Tibial nerve (tissue), 4 donors: ENCODE measurements around the gene CCL20. TPM values are rescaled to one million over a fixed set of nuclear protein-coding genes. Genes with fewer than 3 reads are reported as not detected.

Experiments
- DNase-seq, 2 donors: peaks; one replicate each; pipeline ENCODE4 v3.0.0-alpha.2; 2019; ENCODE audit warnings: low spot score in 2 of 2
- H3K27ac ChIP-seq, 4 donors: fragments of 200-600 bp; sonication (generic) in 3 of 4; one replicate each; pipeline ENCODE4 v1.5.1; 2017 to 2019; ENCODE audit warnings: mild to moderate bottlenecking in 1 of 4
- H3K27me3 ChIP-seq, 2 donors: fragments of 200-600 bp; sonication (generic) in 1 of 2; one replicate each; pipeline versions ENCODE4 v1.5.1 to v1.6.0; 2017 to 2019
- H3K36me3 ChIP-seq, 3 donors: fragments of 200-600 bp; sonication (generic); one replicate each; pipeline ENCODE4 v1.5.1; 2018 to 2019
- H3K4me1 ChIP-seq, 4 donors: fragments of 200-600 bp; sonication (generic) in 3 of 4; one replicate each; pipeline ENCODE4 v1.5.1; 2017 to 2019
- H3K4me3 ChIP-seq, 4 donors: fragments of 200-600 bp; sonication (generic) in 3 of 4; one replicate each; pipeline ENCODE4 v1.5.1; 2017 to 2019; ENCODE audit warnings: mild to moderate bottlenecking in 1 of 4, moderate library complexity in 1 of 4
- H3K9me3 ChIP-seq, 4 donors: fragments of 200-600 bp; sonication (generic) in 3 of 4; one replicate each; pipeline ENCODE4 v1.5.1; 2017 to 2019
- EP300 ChIP-seq, 2 donors: sonication (generic); formaldehyde crosslinking; IDR thresholded peaks; one replicate each; pipeline ENCODE4 v1.6.1; 2017; ENCODE audit warnings: antibody characterized with exemption in 2 of 2, mild to moderate bottlenecking in 1 of 2
- POLR2A ChIP-seq, 2 donors: fragments of 450-650 bp; IDR thresholded peaks; one replicate each; pipeline ENCODE4 v1.6.1; 2017; ENCODE audit warnings: antibody characterized with exemption in 2 of 2, mild to moderate bottlenecking in 2 of 2, moderate library complexity in 2 of 2
- WGBS, 2 donors: methylation state at CpG; one replicate each; pipeline ENCODE4 v1.1.5; 2018; 5-methylcytosine and 5-hydroxymethylcytosine counted together
- total RNA-seq, 4 donors: library from RNA; depleted of rRNA; stranded (reverse); fragments of >200 nt; gene quantifications; one replicate each; pipeline ENCODE4 v1.1.0, GENCODE V29; 2016
- TF ChIP-seq, protein P1 (sequence below), 5 experiments: fragments of 200-600 bp in 3 of 5; fragments of 450-650 bp in 2 of 5; sonication (generic) in 3 of 5; IDR thresholded peaks; one replicate each; pipeline ENCODE4 v1.5.1; 2016 to 2019; ENCODE audit warnings: antibody characterized with exemption in 5 of 5, mild to moderate bottlenecking in 3 of 5, moderate library complexity in 2 of 5

The CCL20 gene
- total RNA-seq, 4 donors from 2014 or later: not detected

DNA sequence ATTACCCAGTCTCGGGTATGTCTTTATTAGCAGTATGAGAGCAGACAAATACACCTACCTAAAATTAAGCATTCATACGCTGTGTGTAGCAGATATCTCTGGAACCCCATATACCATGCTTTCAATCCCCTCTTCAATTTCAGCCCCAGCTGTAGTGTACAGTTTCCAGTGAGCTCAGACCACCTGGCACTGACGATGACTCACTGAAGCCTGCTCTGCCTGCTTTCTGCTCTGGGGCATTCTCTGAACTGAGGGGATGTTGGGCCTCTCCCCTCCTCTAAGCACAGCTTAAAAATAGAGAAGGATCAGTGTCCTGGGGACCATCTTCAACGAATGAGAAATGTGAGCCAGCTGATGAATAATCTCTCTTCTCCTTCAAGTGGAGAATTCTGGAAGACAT lies 8.7 kb upstream of the CCL20 start:
- H3K36me3 ChIP-seq: no peaks in the 10 kb centered on the region
- no peak for DNase-seq
- H3K4me3 ChIP-seq: no peak overlapping the region
- peak overlapping the region in 1 of 4 donors; percentile 51 for H3K27ac ChIP-seq
- no peak for TF ChIP-seq EP300 (IDR thresholded peaks at IDR 0.05)
- TF ChIP-seq, protein P1, sequence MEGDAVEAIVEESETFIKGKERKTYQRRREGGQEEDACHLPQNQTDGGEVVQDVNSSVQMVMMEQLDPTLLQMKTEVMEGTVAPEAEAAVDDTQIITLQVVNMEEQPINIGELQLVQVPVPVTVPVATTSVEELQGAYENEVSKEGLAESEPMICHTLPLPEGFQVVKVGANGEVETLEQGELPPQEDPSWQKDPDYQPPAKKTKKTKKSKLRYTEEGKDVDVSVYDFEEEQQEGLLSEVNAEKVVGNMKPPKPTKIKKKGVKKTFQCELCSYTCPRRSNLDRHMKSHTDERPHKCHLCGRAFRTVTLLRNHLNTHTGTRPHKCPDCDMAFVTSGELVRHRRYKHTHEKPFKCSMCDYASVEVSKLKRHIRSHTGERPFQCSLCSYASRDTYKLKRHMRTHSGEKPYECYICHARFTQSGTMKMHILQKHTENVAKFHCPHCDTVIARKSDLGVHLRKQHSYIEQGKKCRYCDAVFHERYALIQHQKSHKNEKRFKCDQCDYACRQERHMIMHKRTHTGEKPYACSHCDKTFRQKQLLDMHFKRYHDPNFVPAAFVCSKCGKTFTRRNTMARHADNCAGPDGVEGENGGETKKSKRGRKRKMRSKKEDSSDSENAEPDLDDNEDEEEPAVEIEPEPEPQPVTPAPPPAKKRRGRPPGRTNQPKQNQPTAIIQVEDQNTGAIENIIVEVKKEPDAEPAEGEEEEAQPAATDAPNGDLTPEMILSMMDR (IDR thresholded peaks at IDR 0.05): no peak
- TF ChIP-seq POLR2A (IDR thresholded peaks at IDR 0.05): no peak
- no peaks in the 10 kb centered on the region for H3K4me1 ChIP-seq
- WGBS, 2 donors: 74 to 76% methylated on average over 4 of the region's 4 CpGs
- H3K27me3 ChIP-seq: no peaks in the 10 kb centered on the region
- H3K9me3 ChIP-seq: no peaks in the 10 kb centered on the region

DNA sequence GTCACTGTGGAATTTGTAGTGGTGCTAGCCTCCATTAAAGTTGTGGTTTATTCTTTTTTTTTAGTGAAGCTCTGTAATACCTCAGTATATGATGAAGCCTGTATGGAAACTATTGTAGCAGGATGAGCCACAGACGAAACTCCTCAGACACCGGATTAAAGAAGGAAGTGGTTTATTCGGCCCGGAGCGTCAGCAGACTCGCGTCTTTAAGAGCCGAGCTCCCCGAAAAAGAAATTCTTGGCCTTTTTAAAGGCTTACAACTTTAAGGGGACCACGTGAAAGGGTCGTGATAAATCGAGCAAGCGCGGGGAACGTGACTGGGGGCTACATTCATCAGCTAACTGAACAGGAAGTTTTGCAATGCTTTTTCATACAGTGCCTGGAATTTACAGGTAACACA lies 8.1 kb upstream of the CCL20 start:
- no peaks in the 10 kb centered on the region for H3K4me1 ChIP-seq
- peak overlapping the region in 1 of 4 donors; percentile 51 for H3K27ac ChIP-seq
- H3K36me3 ChIP-seq: no peaks in the 10 kb centered on the region
- 58 to 61% methylated on average over 15 of the region's 15 CpGs for WGBS, 2 donors
- TF ChIP-seq EP300 (IDR thresholded peaks at IDR 0.05): no peak
- TF ChIP-seq, protein P1 (IDR thresholded peaks at IDR 0.05): no peak
- TF ChIP-seq POLR2A (IDR thresholded peaks at IDR 0.05): no peak
- H3K9me3 ChIP-seq: no peaks in the 10 kb centered on the region
- H3K4me3 ChIP-seq: no peak overlapping the region
- no peak for DNase-seq
- no peaks in the 10 kb centered on the region for H3K27me3 ChIP-seq

DNA sequence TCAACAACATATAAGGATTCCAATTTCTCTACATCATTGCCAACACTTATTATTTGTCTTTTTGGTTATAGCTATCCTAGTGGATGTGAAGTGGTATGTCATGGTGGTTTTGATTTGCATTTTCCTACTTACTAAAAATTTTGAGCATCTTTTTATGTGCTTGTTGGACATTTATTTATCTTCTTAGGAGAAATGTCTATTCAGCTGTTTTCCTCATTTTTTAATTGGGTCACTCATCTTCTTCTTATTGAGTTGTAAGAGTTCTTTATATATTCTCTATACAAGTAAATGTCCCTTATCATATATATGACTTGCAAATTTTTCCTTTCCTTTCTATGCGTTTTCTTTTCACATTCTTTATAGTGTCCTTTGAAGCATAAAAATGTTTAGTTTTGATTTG lies 4.7 kb upstream of the CCL20 start:
- H3K4me1 ChIP-seq: no peaks in the 10 kb centered on the region
- H3K36me3 ChIP-seq: no peaks in the 10 kb centered on the region
- 93 to 95% methylated on average over 1 of the region's 1 CpG for WGBS, 2 donors
- no peak overlapping the region for H3K27ac ChIP-seq
- no peak for TF ChIP-seq EP300 (IDR thresholded peaks at IDR 0.05)
- TF ChIP-seq, protein P1 (IDR thresholded peaks at IDR 0.05): no peak
- no peak for TF ChIP-seq POLR2A (IDR thresholded peaks at IDR 0.05)
- H3K9me3 ChIP-seq: no peaks in the 10 kb centered on the region
- H3K27me3 ChIP-seq: no peaks in the 10 kb centered on the region
- no peak for DNase-seq
- H3K4me3 ChIP-seq: no peak overlapping the region

DNA sequence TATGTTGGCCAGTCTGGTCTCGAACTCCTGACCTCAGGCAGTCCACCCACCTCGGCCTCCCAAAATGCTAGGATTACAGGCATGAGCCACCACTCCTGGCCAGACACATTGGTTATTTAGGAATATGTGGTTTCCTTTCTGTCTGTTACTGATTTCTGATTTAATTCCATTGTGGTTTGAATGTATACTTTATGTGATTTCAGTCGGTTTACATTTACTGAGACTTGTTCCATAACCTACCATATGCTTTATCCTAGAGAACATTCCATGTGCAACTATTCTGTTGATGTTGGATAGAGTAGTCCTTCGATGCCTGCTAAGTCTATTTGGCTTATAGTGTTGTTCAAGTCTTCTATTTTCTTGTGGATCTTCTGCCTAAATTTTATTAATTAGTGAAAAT lies 1.6 kb upstream of the CCL20 start:
- H3K9me3 ChIP-seq: no peaks in the 10 kb centered on the region
- WGBS, 2 donors: 85 to 86% methylated on average over 4 of the region's 4 CpGs
- H3K4me3 ChIP-seq: no peak overlapping the region
- H3K27ac ChIP-seq: no peak overlapping the region
- H3K27me3 ChIP-seq: no peaks in the 10 kb centered on the region
- H3K36me3 ChIP-seq: no peaks in the 10 kb centered on the region
- H3K4me1 ChIP-seq: no peaks in the 10 kb centered on the region
- no peak for DNase-seq
- TF ChIP-seq, protein P1 (IDR thresholded peaks at IDR 0.05): no peak
- TF ChIP-seq POLR2A (IDR thresholded peaks at IDR 0.05) (no peak), EP300 (IDR thresholded peaks at IDR 0.05) (no peak)

DNA sequence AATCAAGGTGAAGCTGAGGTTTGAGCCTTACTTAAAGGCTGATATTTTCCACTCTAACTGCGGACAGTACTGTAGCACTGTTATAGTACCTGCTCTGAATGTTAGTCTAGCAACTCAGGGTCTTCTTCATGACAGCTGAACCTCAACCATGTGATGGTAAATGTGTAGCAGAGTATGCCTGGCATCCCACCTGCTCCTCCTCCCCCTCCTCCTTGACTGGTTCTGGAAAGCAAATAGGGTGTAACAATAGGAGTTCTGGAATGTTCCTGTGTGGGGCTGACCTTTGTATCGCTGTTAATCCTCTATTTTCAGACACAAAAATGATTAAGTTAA lies 447 bp upstream of the CCL20 start:
- no peak for DNase-seq
- Histone ChIP-seq H3K4me3 (no peak overlapping the region), H3K36me3 (no peaks in the 10 kb centered on the region), H3K9me3 (no peaks in the 10 kb centered on the region), H3K27ac (no peak overlapping the region), H3K27me3 (no peaks in the 10 kb centered on the region), H3K4me1 (peaks cover 0 to 6% (median 0%) of the 10 kb centered on the region in 4 donors)
- TF ChIP-seq EP300 (IDR thresholded peaks at IDR 0.05) (no peak), POLR2A (IDR thresholded peaks at IDR 0.05) (no peak)
- TF ChIP-seq, protein P1 (IDR thresholded peaks at IDR 0.05): no peak
- 79 to 81% methylated on average over 2 of the region's 2 CpGs for WGBS, 2 donors
